HG02938 (cell line): ENCODE measurements around the gene CDC37.
"Not testable (repeated sequence)": the region's sequence is repeated elsewhere in the genome, so short reads cannot be mapped to it uniquely, and the experiment has no call there.

Experiments used
- ATAC-seq: cut with Tn5 transposase; IDR thresholded peaks from one replicate; pipeline ENCODE4 v1.9.1; 2021; ENCODE audit warnings: mild to moderate bottlenecking, moderate library complexity; ENCODE audit not compliant: unreplicated experiment

Gene CDC37

DNA sequence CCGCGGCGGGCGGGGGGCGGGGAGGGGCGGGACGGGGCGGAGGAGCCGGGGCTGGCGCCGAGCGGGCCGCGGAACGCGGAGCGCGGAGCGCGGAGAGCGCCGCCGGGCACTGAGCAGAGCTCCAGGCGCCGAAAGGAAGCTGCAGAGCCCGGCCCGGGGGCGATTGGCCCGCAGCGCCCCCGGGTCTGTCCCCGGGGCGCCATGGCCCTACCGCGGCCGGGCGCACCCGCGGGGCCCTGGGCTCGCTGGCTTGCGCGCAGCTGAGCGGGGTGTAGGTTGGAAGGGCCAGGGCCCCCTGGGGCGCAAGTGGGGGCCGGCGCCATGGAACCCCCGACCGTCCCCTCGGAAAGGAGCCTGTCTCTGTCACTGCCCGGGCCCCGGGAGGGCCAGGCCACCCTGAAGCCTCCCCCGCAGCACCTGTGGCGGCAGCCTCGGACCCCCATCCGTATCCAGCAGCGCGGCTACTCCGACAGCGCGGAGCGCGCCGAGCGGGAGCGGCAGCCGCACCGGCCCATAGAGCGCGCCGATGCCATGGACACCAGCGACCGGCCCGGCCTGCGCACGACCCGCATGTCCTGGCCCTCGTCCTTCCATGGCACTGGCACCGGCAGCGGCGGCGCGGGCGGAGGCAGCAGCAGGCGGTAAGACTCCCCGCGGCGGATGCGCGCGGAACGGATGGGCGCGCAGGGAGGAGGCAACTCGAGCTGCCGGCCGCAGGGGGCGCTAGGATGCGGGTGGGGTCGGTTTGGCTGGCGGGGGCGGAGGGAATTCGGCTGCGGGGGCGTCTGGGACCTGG, 17.3 kb upstream of the CDC37 start, which contains the start of gene PDE4A:
Gene PDE4A, plus strand, starts transcription at position 95 of the 796 bp plus-strand sequence. Its CDS starts 227 bp downstream, at position 322.
- no peak for ATAC-seq

DNA sequence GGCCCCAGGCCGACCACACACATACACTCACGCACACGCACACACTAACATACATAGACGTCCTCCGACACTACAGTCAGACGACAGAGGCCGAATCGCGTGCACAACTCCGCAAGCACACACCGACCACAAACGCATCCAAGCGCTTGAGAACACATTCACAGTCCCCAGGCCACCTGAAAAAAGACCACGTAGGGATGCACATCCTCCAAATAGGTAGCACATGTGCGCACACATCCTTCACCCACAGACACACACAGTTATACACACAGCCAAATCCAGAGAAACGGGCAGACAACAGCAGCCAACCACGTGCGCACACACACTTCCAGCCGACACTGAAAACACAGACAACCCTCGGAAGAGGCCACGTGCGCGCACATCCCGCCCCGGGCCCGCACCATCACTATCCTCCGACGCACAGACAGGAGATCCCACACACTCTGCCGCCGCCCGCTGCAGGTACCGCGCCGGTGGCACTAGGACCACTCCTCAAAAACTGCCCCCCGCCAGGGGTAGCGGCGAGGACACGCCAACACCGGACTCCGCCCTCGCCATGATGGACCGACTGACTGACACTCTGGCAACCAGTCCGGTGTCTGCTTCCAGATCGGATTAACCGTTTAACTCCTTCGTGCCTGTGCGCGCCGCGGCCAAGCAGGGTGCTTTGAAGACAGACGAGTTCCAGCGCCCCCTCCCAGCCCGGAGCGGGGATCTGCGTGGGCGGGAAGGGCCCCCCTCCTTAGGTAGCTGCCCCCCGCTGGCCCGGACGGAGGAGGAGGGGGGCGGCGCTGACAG, 16.5 kb upstream of the CDC37 start:
- no peak for ATAC-seq

DNA sequence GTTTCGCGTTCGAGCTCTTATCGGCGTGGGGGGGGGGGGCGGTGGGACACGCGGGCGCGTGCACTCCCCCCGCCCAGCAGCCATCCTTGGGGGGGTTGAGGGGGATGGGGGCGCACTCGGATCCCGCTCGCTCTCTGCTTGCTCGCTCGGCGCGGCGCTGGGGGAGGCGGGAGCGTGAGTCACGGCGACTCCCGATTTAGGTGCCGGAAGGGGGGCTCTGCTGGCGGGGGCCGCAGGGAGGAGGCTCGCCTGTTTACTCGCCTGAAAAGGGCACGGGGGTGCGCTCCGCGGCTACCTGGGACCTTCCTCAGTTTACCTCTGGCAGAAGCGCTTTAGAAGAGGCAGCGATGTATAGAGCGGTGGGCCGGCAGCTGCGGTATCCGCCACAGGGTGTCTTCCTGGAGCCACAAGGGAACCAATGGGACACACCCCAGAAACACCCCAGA, 15.9 kb upstream of the CDC37 start:
- no peak for ATAC-seq

DNA sequence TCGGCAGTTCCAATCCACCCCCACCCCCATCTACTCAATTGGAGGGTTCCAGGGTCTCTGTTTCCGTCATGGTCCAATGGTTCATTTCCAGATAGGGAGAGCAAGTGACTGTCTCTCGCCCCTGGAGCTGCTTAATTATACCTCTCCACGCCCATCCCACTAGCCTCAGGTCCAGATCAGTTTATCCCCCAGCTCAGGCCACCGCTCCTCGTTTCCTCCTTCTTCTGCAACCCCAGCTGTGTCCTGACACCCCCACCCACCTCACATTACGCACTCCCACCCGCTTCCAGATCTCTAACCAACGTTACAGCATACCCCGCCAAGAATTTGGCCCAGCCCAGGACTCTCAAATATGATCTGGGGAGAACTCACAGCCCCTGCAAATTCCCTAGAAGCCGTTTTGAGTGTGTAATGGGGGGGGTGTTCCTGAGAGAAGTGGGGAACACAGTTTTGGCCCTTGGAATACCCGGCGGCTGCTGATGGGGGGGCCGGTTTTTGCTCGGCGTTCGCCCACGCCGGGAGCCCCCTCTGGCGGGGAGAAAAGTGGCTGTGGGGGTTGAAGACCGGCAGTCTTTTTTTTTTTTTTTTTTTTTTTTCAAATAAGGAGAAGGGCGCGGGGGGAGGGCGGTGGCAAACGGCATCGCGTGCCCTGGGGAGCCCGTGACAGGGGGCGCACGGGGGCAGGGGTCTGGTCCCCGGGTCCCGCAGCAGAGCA, 15.3 kb upstream of the CDC37 start:
- no peak for ATAC-seq

DNA sequence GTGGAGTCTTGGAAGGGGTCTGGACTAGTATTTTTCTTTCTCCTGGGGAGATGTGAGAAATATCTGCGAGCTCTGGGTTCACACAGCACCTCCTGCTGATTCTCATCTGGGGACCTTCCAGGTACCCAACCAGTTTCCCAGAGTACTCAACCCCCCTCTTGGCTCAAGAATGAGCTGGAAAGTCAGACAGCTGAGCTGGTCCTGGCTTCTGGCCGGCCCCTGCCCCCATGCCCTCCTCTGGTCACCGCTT, 14.8 kb upstream of the CDC37 start:
- no peak for ATAC-seq

DNA sequence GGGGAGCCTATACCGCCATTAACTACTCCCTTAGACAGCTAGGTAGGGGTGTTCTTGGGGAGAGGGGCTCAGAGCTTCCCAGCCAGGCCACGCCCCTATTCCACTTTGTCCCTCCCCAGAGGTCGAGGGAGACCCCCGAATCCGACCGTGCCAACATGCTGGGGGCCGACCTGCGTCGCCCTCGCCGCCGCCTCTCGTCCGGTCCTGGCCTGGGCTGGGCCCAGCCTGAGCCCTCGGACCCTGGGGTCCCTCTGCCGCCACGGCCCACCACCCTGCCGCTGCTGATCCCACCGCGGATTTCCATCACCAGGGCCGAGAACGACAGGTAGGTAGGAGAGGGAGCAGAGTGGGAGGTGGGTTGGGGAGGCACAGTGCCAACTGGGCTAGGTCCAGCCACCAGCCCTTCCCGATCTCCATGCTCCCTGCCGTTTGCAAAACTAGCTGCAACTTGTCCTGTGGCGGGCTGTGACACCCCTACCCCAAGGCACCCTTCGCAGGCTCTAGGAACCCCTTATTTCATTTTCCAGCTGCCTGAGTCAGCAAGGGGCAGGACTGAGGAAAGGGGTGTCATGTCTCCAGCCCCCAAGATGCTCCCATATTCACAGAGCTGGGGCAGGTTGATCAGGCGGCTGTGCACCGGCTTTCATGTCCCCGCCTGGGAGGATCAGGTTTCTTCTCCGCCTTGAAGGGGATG, 14.3 kb upstream of the CDC37 start:
- no peak for ATAC-seq

DNA sequence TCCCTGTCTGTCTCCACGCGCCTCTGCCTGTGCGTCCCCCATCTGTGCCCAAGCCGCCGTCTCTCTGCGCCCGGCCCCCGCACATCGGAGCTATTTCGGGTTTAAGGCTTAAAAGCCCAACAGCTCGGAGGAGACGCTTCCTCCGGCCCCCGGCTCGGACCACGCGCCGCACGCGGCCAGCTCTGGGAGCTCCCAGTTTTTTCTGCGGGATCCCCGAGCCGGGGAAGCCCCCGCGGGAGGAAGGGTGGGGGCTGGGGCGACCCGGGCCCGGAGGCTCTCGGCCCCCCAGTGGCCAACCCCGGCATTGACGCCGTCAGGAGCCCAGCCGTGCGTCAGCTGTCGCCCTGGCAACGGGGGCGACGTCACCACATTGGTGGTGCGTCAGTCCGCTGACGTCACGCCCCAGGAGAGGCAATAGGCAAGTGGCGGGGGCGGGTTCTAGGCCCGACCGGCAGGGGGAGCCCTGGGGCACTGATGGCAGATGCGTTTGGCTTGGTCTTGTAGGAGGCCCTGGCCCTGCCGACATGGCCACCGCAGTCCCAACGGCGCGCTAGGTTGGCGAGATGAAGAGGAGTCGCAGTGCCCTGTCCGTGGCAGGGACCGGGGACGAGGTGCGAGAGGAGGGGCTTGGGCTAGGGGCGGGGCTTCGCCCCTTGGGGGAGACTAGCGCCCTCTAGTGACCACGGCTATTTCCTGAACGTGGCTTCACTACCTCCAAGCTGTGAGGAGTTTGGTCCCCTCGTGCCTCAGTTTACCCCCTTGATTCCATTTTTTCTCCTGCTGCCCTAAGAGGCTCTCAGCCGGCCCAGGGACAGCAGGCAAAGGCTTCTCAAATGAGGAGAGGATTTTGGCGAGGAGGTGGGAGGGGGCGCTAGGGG, 13.3 kb upstream of the CDC37 start:
- ATAC-seq = peak; percentile 34

DNA sequence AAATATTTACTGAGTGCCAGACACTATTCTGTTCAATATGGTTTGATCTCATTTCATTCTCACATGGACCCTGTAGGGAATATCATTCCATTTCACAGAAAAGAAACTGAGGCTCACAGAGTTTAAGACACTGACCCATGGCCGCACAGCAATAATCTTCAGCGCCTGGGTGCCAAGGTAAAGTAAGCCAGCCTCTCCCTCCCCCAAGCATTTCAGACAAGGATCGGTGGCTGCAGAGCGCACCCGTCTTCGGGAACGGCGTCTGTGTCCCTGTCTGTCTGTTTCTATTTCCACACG, 12.7 kb upstream of the CDC37 start:
- no peak for ATAC-seq

DNA sequence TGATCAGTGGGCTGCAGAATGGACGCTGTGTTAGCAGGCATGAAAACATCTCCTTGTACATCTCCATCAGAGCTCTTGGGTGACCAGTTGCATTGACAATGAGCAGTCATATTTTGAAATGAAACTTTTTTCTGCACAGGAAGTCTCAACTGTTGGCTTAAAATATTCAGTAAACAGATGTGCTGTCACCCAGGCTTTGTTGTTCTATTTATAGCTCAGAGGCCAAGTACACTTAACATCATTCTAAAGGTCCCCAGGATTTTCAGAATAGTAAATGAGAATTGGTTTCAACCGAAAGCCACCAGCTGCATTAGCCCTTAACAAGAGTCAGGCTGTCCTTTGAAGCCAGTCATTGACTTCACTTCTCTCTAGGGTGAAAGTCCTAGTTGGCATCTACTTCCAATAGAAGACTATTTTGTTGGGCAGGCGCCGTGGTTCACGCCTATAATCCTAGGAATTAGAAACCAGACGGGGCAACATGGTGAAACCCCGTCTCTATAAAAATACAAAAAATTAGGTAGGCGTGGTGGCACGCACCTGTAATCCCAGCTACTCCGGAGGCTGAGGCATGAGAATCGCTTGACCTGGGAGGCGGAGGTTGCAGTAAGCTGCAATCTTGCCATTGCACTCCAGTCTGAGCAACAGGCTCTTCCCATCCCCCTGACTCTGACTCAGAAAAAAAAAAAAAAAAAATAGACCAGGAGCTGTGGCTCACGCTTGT, 9.1 kb upstream of the CDC37 start:
- ATAC-seq = peak; percentile 57

DNA sequence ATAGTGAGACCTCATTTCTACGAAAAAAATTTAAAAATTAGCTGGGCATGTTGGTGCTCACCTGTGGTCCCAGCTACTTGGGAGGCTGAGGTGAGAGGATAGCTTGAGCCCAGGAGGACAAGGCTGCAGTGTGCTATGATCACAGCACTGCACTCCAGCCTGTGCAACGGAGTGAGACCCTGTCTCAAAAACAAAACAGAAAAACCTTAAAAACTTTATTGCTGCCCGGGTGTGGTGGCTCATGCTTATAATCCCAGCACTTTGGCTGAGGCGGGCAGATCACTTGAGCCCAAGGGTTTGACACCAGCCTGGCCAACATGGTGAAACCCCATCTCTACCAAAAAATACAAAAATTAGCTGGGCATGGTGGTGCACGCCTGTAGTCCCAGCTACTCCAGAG, 7.9 kb upstream of the CDC37 start:
- ATAC-seq = not testable (repeated sequence)

DNA sequence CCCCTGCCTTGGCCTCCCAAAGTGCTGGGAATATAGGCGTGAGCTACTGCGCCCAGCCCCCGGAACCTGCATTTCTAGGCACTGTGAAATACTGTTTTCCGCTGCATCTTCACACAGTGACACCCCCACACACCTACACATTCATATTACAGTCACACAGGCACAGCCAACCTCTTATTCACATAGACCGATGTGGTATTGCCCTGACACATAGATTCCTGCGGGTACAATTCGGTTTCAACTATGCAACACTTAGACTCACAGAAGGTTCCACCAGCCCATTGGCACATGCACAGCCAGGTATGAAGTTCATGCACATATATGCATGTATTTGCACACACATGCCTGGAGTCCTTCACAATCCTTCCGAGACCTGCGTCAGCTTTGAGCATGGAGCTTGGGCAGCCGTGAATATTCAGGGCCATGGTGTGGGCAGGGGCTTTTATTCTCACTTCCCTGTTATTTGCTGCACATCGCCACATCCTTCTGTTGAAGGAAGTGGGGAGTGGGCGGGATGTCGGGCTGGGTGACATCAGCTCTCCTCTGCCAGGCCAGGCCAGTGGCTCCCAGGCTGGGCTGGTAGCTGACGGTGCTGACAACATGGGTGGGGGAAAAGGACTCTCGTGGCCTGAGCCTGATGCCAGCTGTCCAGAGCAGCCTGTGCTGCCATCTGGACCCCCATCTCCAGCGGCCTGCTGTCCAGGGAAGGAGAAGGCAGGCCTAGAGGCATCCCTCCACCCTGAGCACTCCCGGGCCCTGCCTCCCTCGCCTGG, 5.4 kb upstream of the CDC37 start:
- ATAC-seq = no peak

DNA sequence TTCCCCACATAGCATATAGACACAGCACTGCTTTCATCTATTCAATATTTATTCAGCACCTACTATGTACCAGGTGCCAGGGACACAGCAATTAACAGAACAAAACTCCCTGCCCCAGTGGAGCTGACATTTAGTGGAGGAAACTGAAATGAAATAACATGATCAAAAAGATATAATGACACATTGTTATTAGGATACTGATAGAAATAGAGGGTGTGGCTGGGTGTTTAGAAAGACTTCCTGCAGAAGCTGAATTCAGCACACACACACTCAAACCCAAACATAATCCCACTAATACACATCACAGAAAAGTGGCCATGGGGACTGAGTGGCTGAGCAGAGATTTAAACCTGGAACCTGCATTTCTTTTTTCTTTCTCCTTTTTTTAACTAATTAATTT, 3.8 kb upstream of the CDC37 start:
- ATAC-seq = no peak

DNA sequence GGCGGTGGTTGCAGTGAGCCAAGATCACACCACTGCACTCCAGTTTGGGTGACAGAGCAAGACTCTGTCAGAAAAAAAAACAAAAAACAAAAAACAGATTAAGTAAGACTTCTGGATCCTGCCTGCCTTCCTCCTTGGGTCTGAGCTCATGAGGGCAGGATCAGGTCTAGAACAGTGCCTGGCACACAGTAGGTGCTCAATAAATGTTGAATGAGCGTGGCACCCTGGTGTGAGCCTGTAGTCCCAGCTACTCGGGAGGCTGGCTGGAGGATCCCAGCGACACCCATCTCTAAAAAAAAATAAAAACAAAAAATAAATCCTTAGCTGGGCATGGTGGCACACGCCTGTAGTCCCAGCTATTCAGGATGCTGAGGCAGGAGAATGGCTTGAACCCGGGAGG, 2.8 kb upstream of the CDC37 start:
- no peak for ATAC-seq

DNA sequence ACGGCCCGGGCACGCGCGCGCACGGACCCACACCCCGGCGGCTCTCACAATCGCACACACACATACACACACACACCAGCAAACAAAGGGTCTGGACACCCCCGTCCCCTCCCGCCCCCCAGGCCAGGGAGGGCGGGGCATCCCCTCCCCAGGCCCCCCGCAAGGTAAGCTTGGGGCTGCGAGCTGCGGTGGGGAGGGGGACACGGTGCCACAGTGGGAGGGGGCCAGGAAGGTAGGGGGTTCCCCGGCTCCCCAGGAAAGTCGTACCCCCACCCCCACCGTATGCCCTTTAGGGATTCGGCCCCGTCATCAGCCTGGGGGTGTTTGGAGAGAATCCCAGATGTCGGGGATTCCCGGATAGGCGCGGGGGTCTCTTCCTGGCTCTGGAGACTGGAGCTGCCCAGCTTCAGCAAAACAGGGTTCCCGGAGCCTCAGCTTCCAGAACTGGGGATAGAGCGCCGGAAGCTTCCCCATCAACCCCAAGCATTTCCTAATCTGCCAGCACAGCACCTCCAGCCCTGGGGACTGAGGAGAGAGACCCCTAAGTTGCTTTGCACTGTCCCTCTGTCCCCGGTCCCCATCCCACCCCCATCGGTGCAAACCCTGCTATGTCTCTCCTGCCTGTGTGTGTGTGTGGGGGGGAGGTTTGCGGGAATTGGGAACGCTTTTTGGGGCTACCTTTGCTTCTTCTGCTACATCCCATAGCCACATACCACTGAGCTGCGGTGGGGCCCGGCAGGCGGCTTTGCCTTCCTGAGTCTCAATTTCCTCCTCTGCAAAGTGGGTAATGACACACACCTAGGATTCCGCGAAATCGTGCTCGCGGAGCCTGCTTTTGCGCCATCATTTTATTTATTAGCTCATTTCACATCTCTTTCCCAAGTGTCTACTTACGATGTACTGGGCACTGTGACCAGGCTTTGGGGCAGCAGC, 1.8 kb upstream of the CDC37 start:
- no peak for ATAC-seq

DNA sequence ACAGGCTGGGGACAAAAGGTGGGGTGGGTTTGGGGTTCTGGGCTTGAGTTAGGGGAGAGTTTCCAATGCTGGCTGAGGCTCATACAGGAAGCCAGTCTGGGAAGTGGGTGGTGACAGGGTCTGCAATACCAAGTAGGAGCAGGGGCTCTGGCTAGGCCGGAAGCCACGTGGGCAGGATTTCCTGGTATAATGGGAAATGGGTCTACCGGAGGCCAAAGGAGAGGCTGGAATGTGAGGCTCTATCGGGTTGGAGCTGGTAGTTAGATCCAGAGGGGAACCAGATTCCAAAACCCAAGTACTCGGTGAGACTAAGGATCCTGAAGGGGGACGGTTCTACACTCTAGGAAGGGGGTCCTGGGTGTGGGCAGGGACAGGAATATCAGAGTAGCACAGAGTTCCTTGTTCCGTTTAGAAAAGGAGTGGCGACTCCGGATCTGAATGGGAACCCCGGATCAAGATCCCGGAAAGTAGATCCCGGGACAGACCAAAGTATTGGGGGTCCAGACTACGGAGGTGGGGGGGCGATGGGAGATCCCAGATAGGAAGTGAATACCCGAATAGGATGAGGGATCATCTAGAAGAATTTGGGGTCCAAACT, 802 bp downstream of the CDC37 start:
- no peak for ATAC-seq

DNA sequence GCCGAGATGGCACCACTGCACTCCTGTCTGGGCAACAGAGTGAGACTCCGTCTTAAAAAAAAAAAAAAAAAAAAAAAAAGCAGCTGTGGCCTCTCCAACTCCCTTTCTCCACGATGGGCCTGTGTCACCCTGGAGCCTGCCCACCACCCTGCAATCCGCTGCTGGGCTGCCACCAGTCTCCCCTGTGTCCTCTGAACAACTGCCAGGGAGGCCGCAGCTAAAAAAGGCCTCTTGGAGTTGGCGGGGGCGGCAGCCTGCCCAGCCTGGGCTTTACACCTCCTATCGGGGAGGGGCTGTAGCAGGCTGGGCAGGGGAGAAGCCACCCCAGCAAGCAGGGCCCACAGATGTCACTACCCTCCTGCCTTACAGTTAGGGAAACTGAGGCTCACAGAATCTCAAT, 3.5 kb downstream of the CDC37 start:
- ATAC-seq = no peak

DNA sequence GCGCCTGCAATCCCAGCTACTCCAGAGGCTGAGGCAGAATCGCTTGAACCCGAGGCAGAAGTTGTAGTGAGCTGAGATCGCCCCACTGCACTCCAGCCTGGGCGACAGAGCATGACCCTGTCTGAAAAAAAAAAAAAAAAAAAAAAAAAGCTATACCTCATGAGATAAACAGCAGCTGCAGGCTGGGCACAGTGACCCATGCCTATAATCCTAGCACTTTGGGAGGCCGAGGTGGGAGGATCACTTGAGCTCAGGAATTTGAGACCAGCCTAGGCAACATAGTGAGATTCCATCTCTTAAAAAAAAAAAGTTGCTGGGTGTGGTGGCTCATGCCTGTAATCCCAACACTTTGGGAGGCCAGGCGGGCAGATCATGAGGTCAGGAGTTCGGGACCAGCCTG, 4.0 kb downstream of the CDC37 start:
- ATAC-seq = not testable (repeated sequence)

DNA sequence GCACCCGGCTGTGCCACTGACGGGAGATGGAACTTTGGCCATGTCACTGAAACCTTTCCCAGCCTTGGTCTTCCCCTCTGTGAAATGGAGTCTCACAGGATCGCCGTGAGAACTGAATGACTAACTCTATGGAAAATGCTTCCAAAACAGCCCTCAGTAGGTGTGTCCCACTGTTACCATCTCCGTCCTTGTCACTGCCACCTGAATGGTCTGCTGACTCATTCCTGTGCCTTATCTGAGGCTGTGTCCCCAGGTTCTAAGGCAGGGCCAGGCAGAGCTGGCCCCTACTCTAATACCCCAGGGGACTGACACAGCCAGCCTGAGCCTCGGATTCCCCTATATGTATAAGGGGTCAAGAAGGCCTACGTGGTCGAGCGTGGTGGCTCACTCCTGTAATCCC, 4.5 kb downstream of the CDC37 start:
- no peak for ATAC-seq
